Breast epithelium (tissue), 4 donors: Measurements from ENCODE around the gene APOO. TPM values are rescaled to one million over a fixed set of nuclear protein-coding genes. Genes with fewer than 3 reads are reported as not detected.
A peak's percentile ranks its signal among the peaks of the same experiment; 100 is the strongest.

ENCODE experiments used
- DNase-seq, 2 donors: peaks; one replicate each; pipeline ENCODE4 v3.0.0-alpha.2; 2019; ENCODE audit warnings: low spot score in 2 of 2
- H3K27ac ChIP-seq, 2 donors: fragments of 200-600 bp; sonication (generic) in 1 of 2; one replicate each; pipeline ENCODE4 v1.5.1; 2016 to 2019; ENCODE audit warnings: mild to moderate bottlenecking in 1 of 2
- H3K27me3 ChIP-seq, 2 donors: fragments of 200-600 bp; sonication (generic) in 1 of 2; one replicate each; pipeline versions ENCODE4 v1.5.1 to v1.6.0; 2017 to 2019; ENCODE audit warnings: control low read depth in 1 of 2, mild to moderate bottlenecking in 1 of 2
- H3K36me3 ChIP-seq: fragments of 200-600 bp; one replicate; pipeline ENCODE4 v1.5.1; 2019
- H3K4me1 ChIP-seq, 2 donors: fragments of 200-600 bp; sonication (generic); one replicate each; pipeline ENCODE4 v1.5.1; 2016 to 2019; ENCODE audit warnings: control low read depth in 1 of 2
- H3K4me3 ChIP-seq, 3 donors: fragments of 200-600 bp; sonication (generic); 1 replicate in 2 of 3; 2 replicates in 1 of 3; pipeline ENCODE4 v1.5.1; 2016 to 2019; ENCODE audit warnings: mild to moderate bottlenecking in 3 of 3, moderate library complexity in 2 of 3
- H3K9me3 ChIP-seq, 2 donors: fragments of 200-600 bp; sonication (generic) in 1 of 2; one replicate each; pipeline ENCODE4 v1.5.1; 2016 to 2019; ENCODE audit warnings: control low read depth in 1 of 2
- POLR2A ChIP-seq: fragments of 450-650 bp; IDR thresholded peaks from one replicate; pipeline ENCODE4 v1.6.1; 2016; ENCODE audit warnings: antibody characterized with exemption, mild to moderate bottlenecking, moderate library complexity
- POLR2AphosphoS5 ChIP-seq, 3 donors: sonication (generic); formaldehyde crosslinking; IDR thresholded peaks; one replicate each; pipeline ENCODE4 v1.6.1; 2017; ENCODE audit warnings: antibody characterized with exemption in 3 of 3
- intact Hi-C: fragments of 100-400 bp; cut with DNase I; formaldehyde crosslinking; loops from one replicate; pipeline ENCODE4 v1.15.1; 2023; ENCODE audit warnings: low total_unique reads
- total RNA-seq, 3 donors: library from RNA; depleted of rRNA; stranded (reverse); fragments of >200 nt; gene quantifications; one replicate each; pipeline ENCODE4 v1.1.0, GENCODE V29; 2016
- TF ChIP-seq, protein P1 (sequence below), 3 donors: fragments of 450-650 bp; IDR thresholded peaks; one replicate each; pipeline ENCODE4 v1.5.1; 2016 to 2017; ENCODE audit warnings: antibody characterized with exemption in 3 of 3, mild to moderate bottlenecking in 3 of 3, moderate library complexity in 3 of 3

The APOO gene
- total RNA-seq: 10 to 100 TPM in 2 of 3 donors, 1 to 10 TPM in 1; 5.8 to 16.7 (median 16.1) TPM

DNA sequence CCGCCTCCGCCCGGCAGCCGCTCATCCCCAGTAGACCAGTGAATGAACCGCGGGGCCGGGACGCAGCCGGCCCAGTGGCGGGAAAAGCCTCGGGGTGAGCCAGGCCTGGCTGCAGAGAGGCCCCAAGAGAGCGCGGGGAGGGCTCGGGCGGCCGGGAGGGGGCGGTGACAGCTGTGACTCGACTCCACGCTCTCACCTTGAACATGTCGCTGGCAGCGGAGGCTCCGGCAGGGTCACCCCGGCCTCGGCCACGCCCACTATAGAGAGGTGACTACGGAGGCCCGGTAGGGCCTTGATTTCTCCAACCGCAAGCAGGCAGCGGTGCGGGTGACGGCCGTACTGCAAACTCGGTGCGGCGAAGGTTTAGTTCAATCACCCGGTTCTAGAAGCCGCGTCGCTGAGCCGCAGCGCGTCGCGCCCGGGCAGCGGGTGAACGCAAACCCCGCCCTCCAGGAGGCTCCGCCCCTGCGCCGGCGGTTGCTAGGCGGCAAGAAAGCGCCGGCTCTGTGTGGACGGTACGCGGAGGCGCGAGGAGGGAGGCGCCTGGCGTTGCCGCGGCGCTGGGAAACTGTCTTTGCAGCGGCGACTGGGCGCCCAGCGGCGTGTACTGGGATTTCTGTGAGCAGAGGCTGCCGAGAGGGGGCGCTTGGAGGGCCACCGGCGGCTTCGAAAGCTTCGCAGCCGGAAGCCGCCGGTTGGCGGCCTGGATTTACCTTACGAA, at the start of gene APOO, which contains the start of gene CXorf58:
APOO (minus strand) TSS at position 441 of the 721 bp plus-strand sequence; CDS start at position 205, 236 bp downstream.
CXorf58 (plus strand) TSS at position 509 of the 721 bp plus-strand sequence. CDS start 2,297 bp downstream, outside the sequence.
- H3K27me3 ChIP-seq: peaks cover 0 to 37% of the 10 kb centered on the region in 2 donors
- H3K9me3 ChIP-seq: no peaks in the 10 kb centered on the region
- no peaks in the 10 kb centered on the region for H3K36me3 ChIP-seq
- TF ChIP-seq POLR2AphosphoS5 (IDR thresholded peaks at IDR 0.05) (peak; percentile 33 to 54 (median 51)), POLR2A (no peak)
- TF ChIP-seq, protein P1, sequence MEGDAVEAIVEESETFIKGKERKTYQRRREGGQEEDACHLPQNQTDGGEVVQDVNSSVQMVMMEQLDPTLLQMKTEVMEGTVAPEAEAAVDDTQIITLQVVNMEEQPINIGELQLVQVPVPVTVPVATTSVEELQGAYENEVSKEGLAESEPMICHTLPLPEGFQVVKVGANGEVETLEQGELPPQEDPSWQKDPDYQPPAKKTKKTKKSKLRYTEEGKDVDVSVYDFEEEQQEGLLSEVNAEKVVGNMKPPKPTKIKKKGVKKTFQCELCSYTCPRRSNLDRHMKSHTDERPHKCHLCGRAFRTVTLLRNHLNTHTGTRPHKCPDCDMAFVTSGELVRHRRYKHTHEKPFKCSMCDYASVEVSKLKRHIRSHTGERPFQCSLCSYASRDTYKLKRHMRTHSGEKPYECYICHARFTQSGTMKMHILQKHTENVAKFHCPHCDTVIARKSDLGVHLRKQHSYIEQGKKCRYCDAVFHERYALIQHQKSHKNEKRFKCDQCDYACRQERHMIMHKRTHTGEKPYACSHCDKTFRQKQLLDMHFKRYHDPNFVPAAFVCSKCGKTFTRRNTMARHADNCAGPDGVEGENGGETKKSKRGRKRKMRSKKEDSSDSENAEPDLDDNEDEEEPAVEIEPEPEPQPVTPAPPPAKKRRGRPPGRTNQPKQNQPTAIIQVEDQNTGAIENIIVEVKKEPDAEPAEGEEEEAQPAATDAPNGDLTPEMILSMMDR (IDR thresholded peaks at IDR 0.05): peak; percentile 66 to 86 (median 77)
- intact Hi-C loops: loop anchor here (5.0 to 10.0 kb wide), 2 partner anchors 120 to 213 kb away; partner anchors contain the start of gene KLHL15
- no peaks in the 10 kb centered on the region for H3K4me1 ChIP-seq
- H3K27ac ChIP-seq: peak within 1 kb of the TSS; percentile 88 to 89
- H3K4me3 ChIP-seq: peak within 1 kb of the TSS; percentile 54 to 63 (median 62)
- DNase-seq: peak; percentile 85

DNA sequence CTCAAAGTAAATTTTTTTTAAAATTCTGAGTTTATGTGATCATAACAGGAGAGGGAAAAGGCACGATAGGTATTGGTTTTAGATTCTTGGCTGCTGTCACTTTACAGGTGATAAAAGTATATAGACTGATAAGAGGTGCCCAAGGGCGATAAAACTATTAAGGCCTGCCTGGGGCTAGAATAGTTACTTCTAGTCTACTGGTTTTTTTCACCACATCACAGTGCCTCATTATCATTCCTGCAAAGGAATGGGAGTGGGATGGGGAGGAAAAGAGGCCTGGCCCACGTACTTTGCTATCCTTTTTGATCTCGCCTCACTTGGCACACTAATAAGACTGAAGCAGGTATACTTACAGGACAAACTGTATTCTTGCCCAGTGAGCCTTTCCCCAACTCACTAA, 46.7 kb upstream of the APOO start:
- no peak for DNase-seq
- H3K36me3 ChIP-seq: no peaks in the 10 kb centered on the region
- no peaks in the 10 kb centered on the region for H3K4me1 ChIP-seq
- H3K27ac ChIP-seq: no peak overlapping the region
- intact Hi-C loops: no loop called here
- H3K9me3 ChIP-seq: no peaks in the 10 kb centered on the region
- TF ChIP-seq POLR2A (no peak), POLR2AphosphoS5 (IDR thresholded peaks at IDR 0.05) (no peak)
- TF ChIP-seq, protein P1 (IDR thresholded peaks at IDR 0.05): no peak
- no peak overlapping the region for H3K4me3 ChIP-seq
- H3K27me3 ChIP-seq: peaks cover 0 to 18% of the 10 kb centered on the region in 2 donors

DNA sequence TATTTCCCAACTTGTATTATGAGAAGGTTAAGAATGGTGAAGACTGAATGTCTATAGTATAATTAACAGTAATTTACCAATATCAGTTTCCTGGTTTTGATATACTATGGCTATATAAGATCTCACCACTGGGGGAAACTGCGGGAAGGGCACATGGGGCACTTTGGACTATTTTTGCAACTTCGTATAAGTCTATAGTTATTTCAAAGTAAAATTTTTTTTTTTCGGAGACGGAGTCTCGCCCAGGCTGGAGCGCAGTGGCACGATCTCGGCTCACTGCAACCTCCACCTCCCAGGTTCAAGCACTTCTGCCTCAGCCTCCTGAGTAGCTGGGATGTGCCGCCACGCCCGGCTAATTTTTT, 46.2 kb upstream of the APOO start:
- H3K4me3 ChIP-seq: no peak overlapping the region
- intact Hi-C loops: no loop called here
- no peaks in the 10 kb centered on the region for H3K36me3 ChIP-seq
- no peaks in the 10 kb centered on the region for H3K4me1 ChIP-seq
- no peak for TF ChIP-seq POLR2A
- TF ChIP-seq POLR2AphosphoS5 (IDR thresholded peaks at IDR 0.05): no peak
- TF ChIP-seq, protein P1 (IDR thresholded peaks at IDR 0.05): no peak
- H3K9me3 ChIP-seq: no peaks in the 10 kb centered on the region
- H3K27ac ChIP-seq: no peak overlapping the region
- no peak for DNase-seq
- H3K27me3 ChIP-seq: peaks cover 0 to 15% of the 10 kb centered on the region in 2 donors

DNA sequence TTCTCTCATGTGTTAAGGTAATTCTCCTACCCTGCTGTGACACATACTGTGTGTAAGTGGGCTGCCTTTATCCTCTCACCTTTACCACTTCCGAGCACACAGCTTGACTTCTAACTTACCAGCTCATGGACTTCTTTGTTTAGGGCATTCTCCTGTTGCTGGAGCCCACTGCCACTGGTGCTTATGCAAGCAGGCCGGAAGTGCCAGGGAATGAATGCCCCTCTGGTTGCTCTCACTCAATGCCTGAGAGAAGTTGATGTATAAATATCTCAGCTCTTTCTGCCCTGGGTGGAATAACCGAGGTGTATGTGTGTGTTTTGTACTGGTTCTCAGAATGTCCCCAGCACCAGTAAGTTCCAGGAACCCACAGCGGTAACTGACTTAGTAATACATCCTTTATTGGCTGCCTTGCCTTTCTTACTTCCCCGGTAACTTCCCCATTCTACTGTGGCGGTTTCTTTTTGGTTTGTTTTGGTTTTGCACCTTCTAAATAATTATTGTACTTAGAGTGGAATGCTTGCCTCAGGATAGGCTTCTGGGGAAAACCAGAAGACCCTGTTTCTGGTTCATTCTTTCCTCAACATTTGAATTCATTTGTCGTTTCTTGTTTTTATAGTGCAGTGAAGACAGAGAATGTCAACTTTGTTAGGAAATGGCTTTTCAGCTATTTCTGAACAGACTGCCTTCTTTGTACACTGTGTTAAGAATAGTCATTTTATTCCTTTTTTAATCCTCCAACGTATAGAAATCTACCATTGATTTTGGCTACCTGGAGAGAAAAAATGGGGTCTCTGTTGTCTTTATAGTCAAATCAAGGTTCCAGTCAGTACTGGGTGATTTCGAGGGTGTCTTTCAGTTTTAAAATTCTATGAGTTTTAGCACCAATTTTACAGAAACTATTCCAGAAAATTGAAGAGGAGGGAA, 45.5 kb upstream of the APOO start:
- no peak for DNase-seq
- Histone ChIP-seq H3K27me3 (peaks cover 0 to 14% of the 10 kb centered on the region in 2 donors), H3K9me3 (no peaks in the 10 kb centered on the region), H3K4me3 (no peak overlapping the region), H3K36me3 (no peaks in the 10 kb centered on the region), H3K27ac (no peak overlapping the region), H3K4me1 (no peaks in the 10 kb centered on the region)
- TF ChIP-seq POLR2A (no peak), POLR2AphosphoS5 (IDR thresholded peaks at IDR 0.05) (no peak)
- TF ChIP-seq, protein P1 (IDR thresholded peaks at IDR 0.05): no peak
- intact Hi-C loops: no loop called here
